ENCODE data around the gene LMCD1. TPM values are rescaled to one million over a fixed set of nuclear protein-coding genes. Genes with fewer than 3 reads are reported as not detected.

The LMCD1 gene
- total and polyA plus RNA-seq, 2 of the 8 experiments (the other 6 are each of a cell fraction or from before 2014, with no cell fraction given), result 12.3 to 26.5 TPM

DNA sequence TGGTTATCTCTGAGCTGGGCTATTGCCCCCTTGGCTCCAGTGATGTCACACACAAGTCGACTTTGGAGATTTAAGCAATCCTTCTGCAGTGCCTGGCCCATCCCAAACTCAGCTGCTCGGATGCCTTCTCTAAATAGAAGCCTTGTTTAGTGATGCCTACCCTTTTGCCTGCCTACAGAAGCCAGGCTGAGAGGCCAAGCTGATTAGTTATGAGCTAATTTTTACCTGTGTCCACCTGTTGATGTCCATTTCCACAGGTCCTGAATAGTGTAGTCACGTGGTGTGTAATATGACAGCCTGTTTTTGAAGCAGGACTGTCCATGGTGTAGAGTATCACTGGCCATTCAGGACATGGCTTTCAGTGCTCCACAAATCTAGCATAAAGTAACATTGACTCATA is 97.5 kb downstream of the LMCD1 start:
- Histone ChIP-seq H3K9ac (replicated peaks in 1 of 4; ENCODE audit: extremely low read depth in 1 of 4, low read depth in 3 of 4, low read length in 3 of 4) (no peak overlapping the region), H2BK20ac (ENCODE audit: low read length) (no peak overlapping the region), H3K4ac (replicated peaks; ENCODE audit: insufficient read length, low read depth, low read length) (no peak overlapping the region), H3K23me2 (ENCODE audit: low read depth, low read length) (peaks cover 3% of the 10 kb centered on the region; the same call in 1 of the 2 replicates), H3K79me2 (ENCODE audit: control insufficient read depth in 1 of 2, insufficient read depth in 2 of 2, low read length in 2 of 2) (no peaks in the 10 kb centered on the region), H2BK15ac (ENCODE audit: low read length) (no peak overlapping the region), H3K4me3 (ENCODE audit: extremely low read depth in 1 of 4, insufficient read depth in 2 of 4, low read depth in 3 of 4, low read length in 4 of 4) (no peak overlapping the region), H2AK5ac (ENCODE audit: low read depth, low read length) (no peak overlapping the region), H3K18ac (ENCODE audit: extremely low read depth, low read length) (no peak overlapping the region), H3K4me2 (ENCODE audit: insufficient read depth in 1 of 2, low read depth in 2 of 2, low read length in 2 of 2) (no peak overlapping the region), H3K23ac (ENCODE audit: insufficient read length) (no peak overlapping the region), H4K91ac (replicated peaks; ENCODE audit: insufficient read length, low read length) (no peak overlapping the region), H3K27ac (ENCODE audit: low read depth, low read length) (no peak overlapping the region), H4K5ac (ENCODE audit: insufficient read length, low read depth, low read length) (no peak overlapping the region), H2BK120ac (replicated peaks; ENCODE audit: low read depth, low read length) (no peak overlapping the region), H4K20me1 (replicated peaks in 1 of 2; ENCODE audit: control insufficient read depth in 1 of 2, insufficient read depth in 2 of 2, low read length in 2 of 2) (peaks cover 0 to 1% of the 10 kb centered on the region in 2 experiments), H2BK5ac (ENCODE audit: low read depth, low read length) (no peak overlapping the region), H4K8ac (ENCODE audit: extremely low read depth, insufficient read depth, low read length) (no peak overlapping the region), H3K36me3 (ENCODE audit: control insufficient read depth in 2 of 4, insufficient read depth in 4 of 4, low read length in 3 of 4) (no peaks in the 10 kb centered on the region), H3K14ac (ENCODE audit: insufficient read length) (no peak overlapping the region), H3K56ac (replicated peaks; ENCODE audit: insufficient read length, low read depth, low read length) (no peak overlapping the region), H3K79me1 (ENCODE audit: low read depth, low read length) (no peaks in the 10 kb centered on the region), H3K27me3 (replicated peaks in 1 of 4; ENCODE audit: control insufficient read depth in 3 of 4, extremely low read depth in 1 of 4, insufficient read depth in 3 of 4, low read length in 3 of 4) (no peaks in the 10 kb centered on the region), H3K4me1 (replicated peaks in 1 of 4; ENCODE audit: control insufficient read depth in 3 of 4, insufficient read depth in 4 of 4, low read length in 3 of 4) (no peaks in the 10 kb centered on the region), H3K9me3 (ENCODE audit: insufficient read depth in 2 of 2, low read depth in 1 of 2, low read length in 1 of 2) (no peaks in the 10 kb centered on the region), H2BK12ac (ENCODE audit: low read depth, low read length) (no peak overlapping the region), H2AFZ (ENCODE audit: low read length) (no peak overlapping the region)
- CTCF ChIA-PET (ENCODE audit: partially characterized antibody), result interaction anchor here (0.9 to 1.5 kb wide), 7 partner anchors 11 to 165 kb away, joined by 3 to 8 read pairs (median 3); no protein-coding TSS in a partner anchor
- POLR2A ChIA-PET (ENCODE audit: partially characterized antibody), result interaction anchor here (0.9 kb wide), 1 partner anchor 155 kb away, joined by 3 read pairs; no protein-coding TSS in a partner anchor
- DNase-seq (ENCODE audit: low read depth in 1 of 2, low spot score in 2 of 2) (no peak), FAIRE-seq (no peak)
- 87% methylated on average over 3 of the region's 3 CpGs; no CpG with 5 or more reads in 1 of the 2 experiments for WGBS, 2 experiments (ENCODE audit: extremely low coverage in 1 of 2, insufficient coverage in 1 of 2, insufficient read length in 1 of 2, insufficient replicate concordance in 2 of 2, low coverage in 1 of 2, low lambda C conversion rate in 2 of 2, missing lambda C conversion rate in 1 of 2)
- TF ChIP-seq SRF (IDR thresholded peaks at IDR 0.05; ENCODE audit: low read depth, low read length) (no peak), KDM5A (IDR thresholded peaks at IDR 0.05; ENCODE audit: low read length) (no peak), SAP30 (IDR thresholded peaks at IDR 0.05; ENCODE audit: insufficient read depth, insufficient replicate concordance, low read length) (no peak), YY1 (IDR thresholded peaks at IDR 0.05; ENCODE audit: low read depth, low read length) (no peak), HDAC6 (IDR thresholded peaks at IDR 0.05; ENCODE audit: low read depth, low read length) (no peak), RNF2 (IDR thresholded peaks at IDR 0.05; ENCODE audit: borderline replicate concordance, low read depth, low read length, missing control alignments, poor library complexity, severe bottlenecking) (no peak), RAD21 (IDR thresholded peaks at IDR 0.05 in 1 of 2, conservative IDR thresholded peaks at IDR 0.05 in 1 of 2; ENCODE audit: low read depth in 2 of 2, low read length in 2 of 2) (no peak), SP4 (IDR thresholded peaks at IDR 0.05; ENCODE audit: low read length) (no peak), SP2 (IDR thresholded peaks at IDR 0.05; ENCODE audit: low read length) (no peak), NRF1 (IDR thresholded peaks at IDR 0.05; ENCODE audit: low read depth, low read length) (no peak), TCF12 (IDR thresholded peaks at IDR 0.05; ENCODE audit: low read depth, low read length) (no peak), TEAD4 (IDR thresholded peaks at IDR 0.05; ENCODE audit: low read depth, low read length) (no peak), NANOG (IDR thresholded peaks at IDR 0.05; ENCODE audit: insufficient read depth, low read depth, low read length, poor library complexity, severe bottlenecking) (no peak), ASH2L (IDR thresholded peaks at IDR 0.05; ENCODE audit: low read length) (no peak), CHD2 (IDR thresholded peaks at IDR 0.05; ENCODE audit: low read length) (no peak)

Data from H1 (cell line).